CD4-positive, alpha-beta T cell (primary cell): ENCODE measurements around the gene OR2V1. TPM values are rescaled to one million over a fixed set of nuclear protein-coding genes. Genes with fewer than 3 reads are reported as not detected.

Experiments used
- ATAC-seq: fragments of 200-7000 bp; cut with Tn5 transposase; one replicate; pipeline ENCODE4 v1.10.0; 2022; ENCODE audit warnings: mild to moderate bottlenecking; ENCODE audit not compliant: poor library complexity
- CTCF ChIA-PET: fragments of 350-600 bp; sonication (Branson Sonifier 250); formaldehyde crosslinking; loops from one replicate; lab custom pipeline; 2021; ENCODE audit warnings: antibody characterized with exemption, inconsistent platforms; lab: Charles Lee
- POLR2A ChIA-PET: fragments of 350-600 bp; sonication (Branson Sonifier 250); formaldehyde crosslinking; loops from one replicate; lab custom pipeline; 2021; ENCODE audit warnings: antibody characterized with exemption, inconsistent platforms; lab: Charles Lee
- DNase-seq, 14 experiments: peaks; one replicate each; pipeline ENCODE4 v3.0.0-alpha.2; 2013 to 2020; ENCODE audit warnings: mixed read lengths in 2 of 14
- H3K27ac ChIP-seq, 2 donors: one replicate each; pipeline versions ENCODE4 v1.5.1 to v1.7.0; 2013; ENCODE audit warnings: low read length in 2 of 2, low read depth in 1 of 2, mild to moderate bottlenecking in 1 of 2
- H3K27me3 ChIP-seq, 2 experiments: 1 replicate in 1 of 2; 2 replicates in 1 of 2; pipeline versions ENCODE4 v1.6.1 to v1.7.0; 2013; ENCODE audit warnings: low read length in 2 of 2, control low read depth in 1 of 2, mild to moderate bottlenecking in 1 of 2, moderate library complexity in 1 of 2; ENCODE audit not compliant: insufficient read depth in 2 of 2, control insufficient read depth in 1 of 2
- H3K36me3 ChIP-seq: one replicate; pipeline ENCODE4 v1.6.1; 2013; ENCODE audit warnings: low read length, control low read depth; ENCODE audit not compliant: insufficient read depth
- H3K4me1 ChIP-seq: one replicate; pipeline ENCODE4 v1.6.1; 2013; ENCODE audit warnings: low read length, control low read depth; ENCODE audit not compliant: insufficient read depth
- H3K4me3 ChIP-seq: one replicate; pipeline ENCODE4 v1.5.1; 2013; ENCODE audit warnings: mild to moderate bottlenecking, low read length, moderate library complexity
- H3K9me3 ChIP-seq, 2 experiments: 1 replicate in 1 of 2; 2 replicates in 1 of 2; pipeline versions ENCODE4 v1.6.1 to v1.7.0; 2013; ENCODE audit warnings: low read length in 2 of 2, mild to moderate bottlenecking in 2 of 2, control low read depth in 1 of 2, moderate library complexity in 1 of 2; ENCODE audit not compliant: control insufficient read depth in 1 of 2, insufficient read depth in 1 of 2
- H3K27ac Mint-ChIP-seq: one replicate; pipeline ENCODE4 v1.8.0; 2020; ENCODE audit warnings: mixed read lengths
- H3K27me3 Mint-ChIP-seq: one replicate; pipeline ENCODE4 v1.8.0; 2021; ENCODE audit warnings: mixed read lengths
- H3K36me3 Mint-ChIP-seq: one replicate; pipeline ENCODE4 v1.8.0; 2021; ENCODE audit warnings: low read depth, mixed read lengths
- H3K4me1 Mint-ChIP-seq: one replicate; pipeline ENCODE4 v1.8.0; 2021; ENCODE audit warnings: low read depth, mixed read lengths
- H3K4me3 Mint-ChIP-seq: one replicate; pipeline ENCODE4 v1.8.0; 2020; ENCODE audit warnings: mild to moderate bottlenecking, mixed read lengths
- H3K9me3 Mint-ChIP-seq: one replicate; pipeline ENCODE4 v1.8.0; 2020; ENCODE audit warnings: mixed read lengths
- CTCF ChIP-seq: fragments of 200-600 bp; IDR thresholded peaks from one replicate; pipeline ENCODE4 v1.8.0; 2022; ENCODE audit warnings: antibody characterized with exemption, mild to moderate bottlenecking
- intact Hi-C, 2 experiments: fragments of 100-400 bp; cut with DNase I in 1 of 2; cut with micrococcal nuclease in 1 of 2; formaldehyde crosslinking; loops; one replicate each; pipeline versions ENCODE4 v1.15.1 to v1.9.0; 2023 to 2025; cut with DNase I, micrococcal nuclease
- total RNA-seq, 174 experiments: library from RNA in 2 of 174; stranded (reverse) in 2 of 174; gene quantifications; one replicate each; pipeline ENCODE4 v1.2.3 and lab custom pipeline; 2021 to 2026

Gene OR2V1
- total RNA-seq, 2 experiments from 2014 or later: not detected

DNA sequence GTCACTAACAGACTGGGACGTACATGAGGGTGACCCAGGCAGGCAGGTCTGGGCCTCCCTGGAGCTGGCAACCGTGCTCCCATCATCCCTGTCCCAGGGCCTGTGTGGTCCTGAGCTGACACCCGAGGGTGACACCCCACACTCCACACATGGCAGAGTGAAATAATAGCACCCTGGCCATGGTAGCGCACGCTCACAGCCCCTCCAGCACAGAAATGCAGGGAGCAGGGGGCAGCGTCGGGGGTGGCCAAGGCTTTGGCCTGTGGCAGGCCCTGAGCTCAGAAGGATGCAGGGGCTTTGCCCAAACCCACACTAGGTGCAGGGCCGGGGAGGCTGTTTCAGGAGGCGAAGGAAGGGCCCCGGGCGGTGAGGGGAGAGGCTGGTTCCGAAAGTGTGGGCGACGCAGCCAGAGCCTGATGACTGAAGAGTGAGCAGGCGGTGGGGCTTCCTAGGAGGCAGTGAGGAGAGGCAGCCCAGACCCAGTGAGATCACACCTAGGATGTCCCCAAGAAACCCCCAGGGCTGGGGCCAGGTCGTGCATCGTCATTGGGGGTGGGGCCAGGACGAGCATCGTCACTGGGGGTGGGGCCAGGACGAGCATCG is 29.3 kb upstream of the OR2V1 start:
- Histone ChIP-seq H3K27me3 (peaks cover 3 to 6% of the 10 kb centered on the region in 2 experiments), H3K4me1 (peaks cover 29% of the 10 kb centered on the region), H3K36me3 (no peaks in the 10 kb centered on the region), H3K4me3 (peak overlapping the region; percentile 66), H3K27ac (peak overlapping the region; percentile 91 to 98), H3K9me3 (peaks cover 0 to 12% of the 10 kb centered on the region in 2 experiments)
- Mint-ChIP-seq H3K9me3 (no peaks in the 10 kb centered on the region), H3K27me3 (peaks cover 18% of the 10 kb centered on the region), H3K4me1 (peaks cover 29% of the 10 kb centered on the region), H3K4me3 (peak overlapping the region; percentile 84), H3K27ac (peak overlapping the region; percentile 98), H3K36me3 (peaks cover 9% of the 10 kb centered on the region)
- no peak for TF ChIP-seq CTCF
- ATAC-seq: peak; percentile 86
- intact Hi-C loops: loop anchor here in 1 of 2 experiments (10.0 kb wide), 2 partner anchors 55 to 355 kb away; partner anchors contain the start of gene MGAT1
- CTCF ChIA-PET: interaction anchor here (1.5 kb wide), 1 partner anchor 13 kb away, joined by 3 read pairs; no protein-coding TSS in a partner anchor
- peak; percentile 22 to 94 (median 66) for DNase-seq
- POLR2A ChIA-PET: interaction anchor here (0.6 to 1.2 kb wide), 5 partner anchors 9 to 350 kb away, joined by 3 to 5 read pairs (median 3); no protein-coding TSS in a partner anchor

GRCh38 chr5:181159286-181160151 is 28.6 kb upstream of the OR2V1 start:
- Mint-ChIP-seq H3K4me3 (peak overlapping the region; percentile 92), H3K9me3 (no peaks in the 10 kb centered on the region), H3K36me3 (peaks cover 7% of the 10 kb centered on the region), H3K27ac (peak overlapping the region; percentile 98), H3K4me1 (peaks cover 26% of the 10 kb centered on the region), H3K27me3 (peaks cover 16% of the 10 kb centered on the region)
- Histone ChIP-seq H3K27me3 (peaks cover 3 to 4% of the 10 kb centered on the region in 2 experiments), H3K27ac (peak overlapping the region; percentile 91 to 98), H3K4me1 (peaks cover 27% of the 10 kb centered on the region), H3K4me3 (peak overlapping the region; percentile 66), H3K9me3 (peaks cover 0 to 5% of the 10 kb centered on the region in 2 experiments), H3K36me3 (no peaks in the 10 kb centered on the region)
- CTCF ChIA-PET: interaction anchor here (1.5 kb wide), 1 partner anchor 13 kb away, joined by 3 read pairs; no protein-coding TSS in a partner anchor
- POLR2A ChIA-PET: interaction anchor here (0.6 to 1.2 kb wide), 5 partner anchors 10 to 349 kb away, joined by 3 to 5 read pairs (median 3); no protein-coding TSS in a partner anchor
- DNase-seq: peak; percentile 84 to 97 (median 92)
- intact Hi-C loops: loop anchor here (2.0 to 10.0 kb wide), 8 partner anchors 13 to 665 kb away; partner anchors contain the start of genes CNOT6 (in 1 of the 2), MGAT1 (in 1 of the 2) and ZFP62 (in 1 of the 2)
- TF ChIP-seq CTCF: peak; percentile 88
- ATAC-seq: peak; percentile 62

DNA sequence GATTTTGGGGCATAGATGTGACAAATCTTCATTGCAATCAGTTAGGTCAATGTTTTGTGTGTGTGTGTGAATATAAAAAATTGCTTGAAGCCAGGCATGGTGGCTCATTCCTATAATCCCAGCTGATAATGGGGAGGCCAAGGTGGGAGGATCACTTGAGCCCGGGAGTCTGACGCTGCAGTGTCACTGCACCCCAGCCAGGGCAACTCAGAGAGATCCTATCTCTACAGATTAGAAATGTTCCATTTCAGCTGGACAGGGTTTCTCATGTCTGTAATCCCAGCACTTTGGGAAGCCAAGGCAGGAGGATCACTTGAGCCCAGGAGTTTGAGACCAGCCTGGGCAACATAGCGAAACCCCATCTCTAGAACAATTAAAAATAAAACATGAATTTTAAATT is 27.9 kb upstream of the OR2V1 start:
- H3K4me3 ChIP-seq: no peak overlapping the region
- intact Hi-C loops: loop anchor here (2.0 to 10.0 kb wide), 6 partner anchors 14 to 664 kb away; partner anchors contain the start of genes CNOT6 (in 1 of the 2) and ZFP62 (in 1 of the 2)
- Mint-ChIP-seq H3K9me3 (no peaks in the 10 kb centered on the region), H3K4me3 (no peak overlapping the region), H3K4me1 (peaks cover 28% of the 10 kb centered on the region), H3K27me3 (peaks cover 15% of the 10 kb centered on the region), H3K36me3 (peaks cover 6% of the 10 kb centered on the region), H3K27ac (peak overlapping the region; percentile 98)
- H3K36me3 ChIP-seq: no peaks in the 10 kb centered on the region
- peaks cover 24% of the 10 kb centered on the region for H3K4me1 ChIP-seq
- no peak for TF ChIP-seq CTCF
- H3K27me3 ChIP-seq: peaks cover 0 to 3% of the 10 kb centered on the region in 2 experiments
- POLR2A ChIA-PET: no interaction called here
- CTCF ChIA-PET: interaction anchor here (1.5 kb wide), 1 partner anchor 14 kb away, joined by 3 read pairs; no protein-coding TSS in a partner anchor
- DNase-seq: no peak
- no peak overlapping the region for H3K27ac ChIP-seq
- no peaks in the 10 kb centered on the region for H3K9me3 ChIP-seq
- ATAC-seq: no peak
